Loucy (cell line): ENCODE results near the gene OR4F15.

Experiments
- H2AFZ ChIP-seq: fragments of 200-600 bp; sonication (generic); 2 replicates; pipeline ENCODE4 v1.6.0; 2016; ENCODE audit warnings: antibody characterized with exemption, mild to moderate bottlenecking, low read length, moderate library complexity
- H3F3A ChIP-seq: fragments of 200-600 bp; 2 replicates; pipeline ENCODE4 v1.6.0; 2016; ENCODE audit warnings: antibody characterized with exemption, low read depth, mild to moderate bottlenecking
- H3K27me3 ChIP-seq: fragments of 200-600 bp; sonication (generic); 2 replicates; pipeline ENCODE4 v1.6.1; 2014; ENCODE audit warnings: low read length, mild to moderate bottlenecking; ENCODE audit not compliant: insufficient read depth, poor library complexity, severe bottlenecking
- H3K36me3 ChIP-seq: fragments of 200-600 bp; sonication (generic); 2 replicates; pipeline ENCODE4 v1.6.1; 2016; ENCODE audit warnings: low read length; ENCODE audit not compliant: insufficient read depth
- H3K4me1 ChIP-seq: fragments of 200-600 bp; sonication (generic); 2 replicates; pipeline ENCODE4 v1.5.1; 2014; ENCODE audit warnings: low read length, mild to moderate bottlenecking; ENCODE audit not compliant: insufficient read depth, poor library complexity, severe bottlenecking
- H3K4me2 ChIP-seq: fragments of 200-600 bp; sonication (generic); 2 replicates; pipeline ENCODE4 v1.6.0; 2014; ENCODE audit warnings: antibody characterized with exemption, low read length, low read depth, mild to moderate bottlenecking; ENCODE audit not compliant: poor library complexity, severe bottlenecking
- H3K4me3 ChIP-seq: fragments of 200-600 bp; sonication (generic); 2 replicates; pipeline ENCODE4 v1.5.1; 2014; ENCODE audit warnings: low read length, mild to moderate bottlenecking, mixed read lengths; ENCODE audit not compliant: poor library complexity, severe bottlenecking
- H3K79me2 ChIP-seq: fragments of 200-600 bp; sonication (generic); 2 replicates; pipeline ENCODE4 v1.6.1; 2014; ENCODE audit warnings: low read length; ENCODE audit not compliant: insufficient read depth
- H3K9ac ChIP-seq: fragments of 200-600 bp; sonication (generic); 2 replicates; pipeline ENCODE4 v1.6.0; 2014; ENCODE audit warnings: mild to moderate bottlenecking, low read depth, low read length, moderate library complexity; ENCODE audit not compliant: poor library complexity, severe bottlenecking
- H3K9me2 ChIP-seq: fragments of 200-600 bp; sonication (generic); replicated peaks from 2 replicates; pipeline ENCODE4 v1.6.1; 2016; ENCODE audit warnings: low read depth, low read length, mixed read lengths
- H3K9me3 ChIP-seq: fragments of 200-600 bp; sonication (generic); 2 replicates; pipeline ENCODE4 v1.6.1; 2014; ENCODE audit warnings: mild to moderate bottlenecking, antibody characterized with exemption, low read length, low read depth; ENCODE audit not compliant: insufficient read depth
- H4K20me1 ChIP-seq: fragments of 200-600 bp; sonication (generic); 2 replicates; pipeline ENCODE4 v1.6.0; 2014; ENCODE audit warnings: antibody characterized with exemption, low read length, mild to moderate bottlenecking; ENCODE audit not compliant: insufficient read depth, poor library complexity, severe bottlenecking
- CTCF ChIP-seq: fragments of 200-600 bp; sonication (generic); conservative IDR thresholded peaks from 2 replicates; pipeline ENCODE4 v1.5.1; 2014; ENCODE audit warnings: mild to moderate bottlenecking, antibody characterized with exemption, low read length
- EZH2phosphoT487 ChIP-seq: fragments of 200-600 bp; IDR thresholded peaks from 2 replicates; pipeline ENCODE4 v1.6.1; 2018; ENCODE audit warnings: antibody characterized with exemption, mild to moderate bottlenecking, moderate library complexity, borderline replicate concordance

The OR4F15 gene

GRCh38 chr15:101852356-101852755 is 40.4 kb downstream of the OR4F15 start:
- H4K20me1 ChIP-seq = no peaks in the 10 kb centered on the region
- no peaks in the 10 kb centered on the region for H3K9me3 ChIP-seq
- H3K27me3 ChIP-seq = no peaks in the 10 kb centered on the region
- no peaks in the 10 kb centered on the region for H3K9me2 ChIP-seq
- H3K4me3 ChIP-seq = no peak overlapping the region
- H3F3A ChIP-seq = no peaks in the 10 kb centered on the region
- H3K4me1 ChIP-seq = no peaks in the 10 kb centered on the region
- no peak overlapping the region for H3K9ac ChIP-seq
- H3K79me2 ChIP-seq = no peaks in the 10 kb centered on the region
- no peak overlapping the region for H2AFZ ChIP-seq
- TF ChIP-seq EZH2phosphoT487 (no peak), CTCF (no peak)
- H3K4me2 ChIP-seq = no peak overlapping the region
- no peaks in the 10 kb centered on the region for H3K36me3 ChIP-seq
